NB4 (cell line): ENCODE results near the gene THSD7A.

Source experiments
- CTCF ChIP-seq: IDR thresholded peaks from one replicate; pipeline ENCODE4 v1.5.1; 2012; ENCODE audit warnings: low read depth, low read length
- MAX ChIP-seq: IDR thresholded peaks from 2 replicates; pipeline ENCODE4 v1.6.1; 2011; ENCODE audit warnings: low read depth, low read length
- POLR2A ChIP-seq: IDR thresholded peaks from 2 replicates; pipeline ENCODE4 v1.6.1; 2011; ENCODE audit warnings: mild to moderate bottlenecking; ENCODE audit not compliant: insufficient read length; ENCODE audit errors: extremely low read depth

GRCh38 chr7:11831156-11831735 lies 752 bp downstream of the THSD7A start:
- TF ChIP-seq CTCF: no peak
- TF ChIP-seq POLR2A: no peak
- no peak for TF ChIP-seq MAX
